ENCODE measurements around the gene PPP1R15B. TPM values are rescaled to one million over a fixed set of nuclear protein-coding genes. Genes with fewer than 3 reads are reported as not detected.

PPP1R15B gene
- total RNA-seq, 2 experiments from 2014 or later = 77.5 to 77.8 TPM

DNA sequence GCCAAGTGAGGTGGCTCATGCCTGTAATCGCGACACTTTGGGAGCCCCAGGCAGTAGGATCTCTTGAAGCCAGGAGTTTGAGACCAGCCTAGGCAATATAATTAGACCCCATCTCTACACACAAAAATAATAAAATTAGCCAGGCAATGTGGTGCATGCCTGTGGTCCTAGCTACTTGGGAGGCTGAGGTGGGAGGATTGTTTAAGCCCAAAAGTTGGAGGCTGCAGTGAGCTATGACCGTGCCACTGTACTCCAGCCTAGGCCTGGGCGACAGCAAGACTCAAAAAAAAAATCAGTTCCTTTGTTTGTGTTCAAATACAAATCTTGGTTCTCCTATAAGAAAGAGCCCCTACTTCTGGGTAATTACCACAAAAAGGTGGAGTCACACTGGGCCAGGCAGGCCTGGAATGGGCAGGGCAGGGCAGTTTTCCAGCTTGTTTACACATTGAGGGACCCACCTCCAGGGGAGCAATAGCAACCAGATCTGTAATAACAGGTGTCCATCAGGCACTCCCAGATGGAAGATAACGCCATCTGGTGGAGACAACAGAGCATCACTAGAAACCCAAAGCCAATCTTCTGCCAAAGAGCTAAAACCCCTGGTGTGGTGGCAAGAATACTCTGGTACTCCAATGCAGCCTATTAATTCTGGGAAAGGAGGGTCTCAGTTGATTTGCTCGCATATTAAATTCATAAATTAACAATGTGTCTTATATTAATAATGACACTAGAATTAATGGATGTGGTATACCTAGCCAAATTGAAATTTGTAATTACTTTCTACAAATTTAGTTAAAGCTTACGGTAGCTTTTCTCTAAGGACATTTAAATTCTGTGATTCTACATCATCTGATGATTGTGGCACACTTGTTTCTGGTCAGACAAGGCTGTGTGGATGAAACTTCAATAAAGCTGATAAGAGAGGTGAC lies 13.2 kb downstream of the PPP1R15B start:
- Mint-ChIP-seq H3K4me3 (no peak overlapping the region), H3K27me3 (no peaks in the 10 kb centered on the region), H3K27ac (peak overlapping the region; percentile 6), H3K36me3 (peaks cover 13% of the 10 kb centered on the region), H3K4me1 (peaks cover 4% of the 10 kb centered on the region), H3K9me3 (no peaks in the 10 kb centered on the region)
- DNase-seq = peak; percentile 42
- POLR2A ChIA-PET = interaction anchor here (0.7 to 1.2 kb wide), 4 partner anchors 10 to 112 kb away, joined by 3 to 5 read pairs (median 3); no protein-coding TSS in a partner anchor
- peak; percentile 85 for ATAC-seq (ENCODE audit: low read depth)

DNA sequence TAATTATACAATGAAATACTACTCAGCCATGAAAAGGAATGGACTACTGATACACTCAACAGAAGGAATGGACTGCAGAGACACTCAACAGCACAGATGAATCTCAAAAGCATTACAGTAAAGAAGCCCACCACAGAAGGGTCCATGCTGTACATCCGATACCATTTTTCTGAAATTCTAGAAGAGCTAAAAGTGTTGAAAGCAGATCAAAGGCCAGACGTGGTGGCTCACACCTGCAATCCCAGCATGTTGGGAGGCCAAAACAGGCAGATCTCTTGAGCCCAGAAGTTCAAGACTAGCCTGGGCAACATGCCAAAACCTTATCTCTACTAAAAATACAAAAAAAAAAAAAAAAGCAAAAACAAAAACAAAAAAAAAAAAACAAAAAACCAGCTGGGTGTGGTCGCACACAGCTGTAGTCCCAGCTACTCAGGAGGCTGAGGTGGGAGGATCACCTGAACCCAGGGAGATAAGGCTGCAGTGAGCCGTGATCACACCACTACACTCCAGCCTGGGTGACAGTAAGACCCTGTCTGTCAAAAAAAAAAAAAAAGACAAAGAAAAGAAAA lies 15.5 kb downstream of the PPP1R15B start:
- Mint-ChIP-seq H3K36me3 (peaks cover 12% of the 10 kb centered on the region), H3K4me1 (peaks cover 1% of the 10 kb centered on the region), H3K9me3 (no peaks in the 10 kb centered on the region), H3K27ac (no peak overlapping the region), H3K27me3 (no peaks in the 10 kb centered on the region), H3K4me3 (no peak overlapping the region)
- POLR2A ChIA-PET = interaction anchor here (0.6 to 1.0 kb wide), 3 partner anchors 11 to 211 kb away, joined by 3 to 4 read pairs (median 3); no protein-coding TSS in a partner anchor
- ATAC-seq (ENCODE audit: low read depth) (no peak), DNase-seq (no peak)

GRCh38 chr1:204391629-204392028 lies 20.0 kb downstream of the PPP1R15B start:
- POLR2A ChIA-PET = interaction anchor here (1.0 kb wide), 1 partner anchor 10 kb away, joined by 5 read pairs; no protein-coding TSS in a partner anchor
- H3K27ac Mint-ChIP-seq = no peak overlapping the region
- H3K27me3 Mint-ChIP-seq = no peaks in the 10 kb centered on the region
- H3K36me3 Mint-ChIP-seq = peaks cover 4% of the 10 kb centered on the region
- peaks cover 3% of the 10 kb centered on the region for H3K4me1 Mint-ChIP-seq
- H3K4me3 Mint-ChIP-seq = no peak overlapping the region
- DNase-seq = no peak
- no peaks in the 10 kb centered on the region for H3K9me3 Mint-ChIP-seq
- ATAC-seq (ENCODE audit: low read depth) = no peak

DNA sequence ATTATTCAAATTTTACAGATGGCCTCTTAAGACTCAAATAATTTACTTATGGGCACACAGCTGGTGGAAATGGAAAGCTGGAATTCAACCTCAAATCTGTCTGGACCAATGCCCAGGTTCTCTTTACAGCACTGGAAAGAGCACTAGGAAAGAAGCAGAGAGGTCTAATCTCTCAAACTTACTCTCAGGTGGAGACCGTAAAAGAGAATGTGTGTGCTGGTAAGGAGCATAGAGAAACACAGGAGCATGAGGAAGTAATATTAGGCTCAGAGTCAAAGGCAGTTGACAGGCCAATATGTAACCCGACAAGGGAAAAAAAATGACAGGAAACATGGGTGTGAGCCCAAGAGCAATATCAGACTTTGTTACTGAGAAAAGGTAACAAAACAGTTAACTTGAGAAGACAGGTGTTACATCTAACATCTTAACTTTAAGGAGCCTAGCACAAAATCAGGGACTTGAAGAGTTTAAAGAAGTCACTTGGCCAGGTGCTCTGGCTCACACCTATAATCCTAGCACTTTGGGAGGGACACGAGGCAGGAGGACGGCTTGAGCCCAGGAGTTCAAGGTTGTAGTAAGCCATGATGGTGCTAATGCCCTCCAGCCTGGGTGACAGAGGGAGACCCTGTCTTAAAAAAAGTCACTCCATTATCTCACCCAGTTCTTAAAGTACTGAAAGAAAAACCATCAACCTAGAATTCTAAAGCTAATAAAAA lies 20.7 kb downstream of the PPP1R15B start:
- Mint-ChIP-seq H3K4me1 (peaks cover 3% of the 10 kb centered on the region), H3K36me3 (peaks cover 1% of the 10 kb centered on the region), H3K9me3 (no peaks in the 10 kb centered on the region), H3K27ac (no peak overlapping the region), H3K27me3 (no peaks in the 10 kb centered on the region), H3K4me3 (no peak overlapping the region)
- no peak for ATAC-seq (ENCODE audit: low read depth)
- POLR2A ChIA-PET = no interaction called here
- DNase-seq = no peak

DNA sequence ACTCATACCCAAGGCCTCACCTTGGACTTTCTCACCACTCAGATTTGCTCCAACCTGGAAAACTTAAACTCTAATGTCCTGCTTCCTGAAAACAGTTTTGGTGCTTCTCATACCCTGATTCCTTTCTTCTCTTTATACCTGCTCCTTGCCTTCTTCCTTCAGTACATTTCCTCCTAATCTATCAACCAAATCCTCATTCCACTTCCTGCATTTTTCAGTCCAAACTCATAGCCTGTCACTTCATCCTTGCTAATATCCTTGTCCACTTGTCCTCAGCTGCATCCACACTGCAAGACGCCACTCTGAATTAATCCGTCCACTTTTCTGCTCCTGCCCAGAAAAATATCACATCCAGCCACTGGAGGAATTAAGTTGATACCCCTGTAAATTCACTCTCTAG lies 25.9 kb downstream of the PPP1R15B start:
- peaks cover 2% of the 10 kb centered on the region for H3K27me3 Mint-ChIP-seq
- no peaks in the 10 kb centered on the region for H3K36me3 Mint-ChIP-seq
- H3K4me1 Mint-ChIP-seq = peaks cover 4% of the 10 kb centered on the region
- no peak for DNase-seq
- no peak for ATAC-seq (ENCODE audit: low read depth)
- H3K4me3 Mint-ChIP-seq = no peak overlapping the region
- H3K9me3 Mint-ChIP-seq = no peaks in the 10 kb centered on the region
- POLR2A ChIA-PET = interaction anchor here (0.7 kb wide), 1 partner anchor 168 kb away, joined by 3 read pairs; no protein-coding TSS in a partner anchor
- H3K27ac Mint-ChIP-seq = no peak overlapping the region

GRCh38 chr1:204384636-204385352 lies 26.8 kb downstream of the PPP1R15B start:
- POLR2A ChIA-PET = no interaction called here
- H3K36me3 Mint-ChIP-seq = no peaks in the 10 kb centered on the region
- peaks cover 3% of the 10 kb centered on the region for H3K4me1 Mint-ChIP-seq
- H3K27me3 Mint-ChIP-seq = peaks cover 10% of the 10 kb centered on the region
- H3K4me3 Mint-ChIP-seq = no peak overlapping the region
- no peak for ATAC-seq (ENCODE audit: low read depth)
- no peaks in the 10 kb centered on the region for H3K9me3 Mint-ChIP-seq
- H3K27ac Mint-ChIP-seq = no peak overlapping the region
- no peak for DNase-seq

GRCh38 chr1:204383163-204383904 lies 28.3 kb downstream of the PPP1R15B start:
- POLR2A ChIA-PET = no interaction called here
- Mint-ChIP-seq H3K4me3 (no peak overlapping the region), H3K4me1 (peaks cover 4% of the 10 kb centered on the region), H3K27me3 (peaks cover 20% of the 10 kb centered on the region), H3K9me3 (no peaks in the 10 kb centered on the region), H3K27ac (no peak overlapping the region), H3K36me3 (no peaks in the 10 kb centered on the region)
- DNase-seq = no peak
- ATAC-seq (ENCODE audit: low read depth) = no peak

DNA sequence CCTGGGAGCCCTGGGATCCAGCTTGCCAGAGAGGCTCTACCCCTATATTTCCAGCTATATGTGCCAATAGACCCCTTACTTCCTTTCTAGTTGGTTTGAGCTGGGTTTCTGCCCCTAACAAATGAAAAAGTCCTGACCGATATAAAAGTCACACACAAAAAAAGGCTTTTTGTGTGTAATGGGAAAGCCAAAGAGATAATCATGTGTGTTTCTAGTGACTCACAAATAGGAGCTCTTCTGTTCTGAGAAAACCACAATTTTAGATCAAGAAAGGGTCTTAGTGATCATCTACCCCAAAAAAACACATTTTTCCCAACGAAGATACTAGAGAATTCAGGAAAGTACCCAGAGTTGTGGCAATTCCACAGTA lies 28.9 kb downstream of the PPP1R15B start:
- peaks cover 10% of the 10 kb centered on the region for H3K4me1 Mint-ChIP-seq
- H3K27ac Mint-ChIP-seq = no peak overlapping the region
- no peaks in the 10 kb centered on the region for H3K36me3 Mint-ChIP-seq
- no peak for ATAC-seq (ENCODE audit: low read depth)
- no peak overlapping the region for H3K4me3 Mint-ChIP-seq
- no peaks in the 10 kb centered on the region for H3K9me3 Mint-ChIP-seq
- peaks cover 25% of the 10 kb centered on the region for H3K27me3 Mint-ChIP-seq
- POLR2A ChIA-PET = no interaction called here
- no peak for DNase-seq

DNA sequence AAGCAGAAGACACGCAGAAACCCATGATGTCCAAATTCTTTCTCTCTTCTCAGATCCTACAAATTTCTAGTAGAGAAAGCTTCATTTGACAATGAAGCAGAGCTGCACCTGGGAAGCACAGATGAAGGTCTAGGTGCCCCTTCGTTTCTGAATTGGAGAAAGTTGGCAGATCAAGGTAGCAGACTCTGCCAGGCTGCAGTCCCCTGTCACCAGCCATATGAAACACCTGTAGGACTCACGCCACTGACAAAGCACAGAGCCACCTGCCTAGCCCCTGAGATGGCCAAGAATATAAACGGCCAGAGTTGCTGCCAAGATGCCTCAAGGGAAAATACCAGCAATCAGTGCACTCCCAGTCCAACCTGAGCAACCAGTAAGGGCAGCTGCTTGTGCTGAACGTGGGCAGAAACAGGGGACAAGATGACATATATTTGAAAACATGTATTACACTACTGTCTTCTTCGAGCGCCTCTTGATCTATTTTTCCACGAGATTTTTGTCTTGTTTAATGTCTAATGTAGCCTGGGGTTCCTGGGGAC lies 31.3 kb downstream of the PPP1R15B start:
- Mint-ChIP-seq H3K27ac (no peak overlapping the region), H3K4me3 (no peak overlapping the region), H3K4me1 (peaks cover 12% of the 10 kb centered on the region), H3K36me3 (no peaks in the 10 kb centered on the region), H3K27me3 (peaks cover 35% of the 10 kb centered on the region), H3K9me3 (no peaks in the 10 kb centered on the region)
- DNase-seq (no peak), ATAC-seq (ENCODE audit: low read depth) (no peak)
- POLR2A ChIA-PET = no interaction called here

DNA sequence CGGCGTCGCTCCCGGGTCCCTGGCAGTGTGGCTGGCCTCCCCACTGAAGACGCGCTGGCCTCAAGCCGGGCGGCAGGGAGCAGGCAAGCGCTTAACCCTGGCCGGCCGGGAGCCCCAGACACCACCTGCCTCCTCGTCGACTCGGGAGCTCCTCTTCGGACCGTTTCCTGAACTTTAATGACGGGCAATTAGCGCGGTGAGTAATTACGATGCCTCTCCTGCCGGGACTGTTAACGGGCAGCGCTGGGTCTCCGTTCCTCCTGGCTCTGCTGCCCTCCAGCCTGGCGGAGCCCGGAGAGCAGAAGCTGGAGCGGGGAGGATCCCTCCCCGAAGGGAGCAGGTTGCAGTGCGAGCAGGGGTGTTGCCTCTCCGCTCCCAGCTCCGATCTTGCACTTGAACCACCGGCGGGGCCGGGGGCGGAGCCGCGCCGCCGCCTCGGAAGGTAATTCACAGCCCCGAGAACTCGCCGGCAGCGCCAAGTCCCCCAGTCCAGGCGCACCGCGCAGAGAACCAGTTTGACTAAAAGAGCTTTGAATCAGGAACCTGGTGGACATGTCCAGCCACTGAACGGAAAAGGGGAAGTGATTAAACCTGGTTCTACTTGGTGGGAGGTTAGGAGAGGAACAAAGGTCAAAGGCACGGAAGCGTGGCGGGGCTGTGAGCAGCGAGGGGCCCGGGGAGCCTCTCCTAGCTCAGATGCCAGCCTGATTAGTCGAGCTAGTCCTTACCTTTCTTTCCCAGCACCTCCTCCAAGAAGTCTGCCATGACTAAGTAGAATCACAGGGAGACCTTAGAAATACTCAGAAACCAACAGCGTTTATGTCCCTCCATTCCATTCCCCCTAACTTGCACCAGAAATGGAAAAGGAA lies 33.6 kb downstream of the PPP1R15B start:
- no peaks in the 10 kb centered on the region for H3K36me3 Mint-ChIP-seq
- peaks cover 35% of the 10 kb centered on the region for H3K27me3 Mint-ChIP-seq
- peak; percentile 75 for ATAC-seq (ENCODE audit: low read depth)
- peaks cover 12% of the 10 kb centered on the region for H3K4me1 Mint-ChIP-seq
- peak; percentile 70 for DNase-seq
- no peak overlapping the region for H3K27ac Mint-ChIP-seq
- H3K9me3 Mint-ChIP-seq = no peaks in the 10 kb centered on the region
- POLR2A ChIA-PET = interaction anchor here (0.8 kb wide), 2 partner anchors 11 to 187 kb away, joined by 3 read pairs; no protein-coding TSS in a partner anchor
- H3K4me3 Mint-ChIP-seq = peak overlapping the region; percentile 82

DNA sequence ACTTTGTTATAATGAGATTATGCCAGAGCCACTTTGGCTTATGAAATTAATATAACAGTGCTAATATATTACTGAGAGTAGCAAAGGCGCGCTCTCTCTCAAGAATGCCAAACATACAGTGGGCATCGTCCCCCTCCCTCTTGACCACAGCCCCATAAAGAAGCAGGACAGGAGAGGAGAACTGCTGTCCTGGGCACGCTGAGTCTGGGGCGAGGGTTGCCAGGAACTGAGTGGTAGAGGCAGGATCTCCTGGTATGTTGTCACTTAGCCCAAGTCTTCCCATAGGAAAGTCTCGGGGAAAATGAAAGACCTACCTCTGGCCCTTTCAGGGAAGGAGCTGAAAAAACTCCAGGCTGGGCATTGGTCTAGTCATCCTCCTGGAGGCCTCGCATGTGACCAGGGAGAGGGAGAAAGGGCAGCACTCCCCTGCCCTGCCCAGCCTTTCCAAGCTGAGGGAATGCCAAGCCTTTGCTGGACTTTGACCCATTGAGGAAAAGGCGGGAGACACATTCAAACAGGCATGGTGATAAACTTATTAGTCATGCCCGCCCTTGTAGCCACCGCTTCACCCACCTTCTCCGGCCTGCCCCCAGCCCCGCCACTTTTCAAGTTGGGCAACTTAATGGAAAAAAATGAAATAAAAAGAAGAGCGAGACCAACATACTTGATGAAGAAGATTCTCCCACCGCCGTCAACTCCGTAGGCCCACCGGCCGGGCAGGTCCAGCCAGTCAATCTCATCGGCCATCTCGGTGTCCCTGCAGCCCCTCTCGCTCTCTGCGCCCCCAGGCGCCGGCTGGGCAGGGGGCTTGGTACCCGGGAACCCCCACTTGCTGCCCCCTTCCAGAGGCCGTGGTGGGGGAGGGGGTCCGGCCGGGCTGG lies 34.5 kb downstream of the PPP1R15B start:
- peaks cover 12% of the 10 kb centered on the region for H3K4me1 Mint-ChIP-seq
- H3K9me3 Mint-ChIP-seq = no peaks in the 10 kb centered on the region
- peaks cover 35% of the 10 kb centered on the region for H3K27me3 Mint-ChIP-seq
- H3K4me3 Mint-ChIP-seq = peak overlapping the region; percentile 68
- ATAC-seq (ENCODE audit: low read depth) = no peak
- H3K27ac Mint-ChIP-seq = no peak overlapping the region
- POLR2A ChIA-PET = no interaction called here
- no peaks in the 10 kb centered on the region for H3K36me3 Mint-ChIP-seq
- DNase-seq = no peak

Measured in activated naive CD8-positive, alpha-beta T cell treated with anti-CD3 and anti-CD28 coated beads, Interleukin-2, amount 10 ng/mL, durations not matched to agents 7 days and 5 days (primary cell).